Esophagus squamous epithelium (tissue), 4 donors: ENCODE data around the gene CISH.

Experiments
- CTCF ChIP-seq, 6 experiments: fragments of 450-650 bp in 4 of 6; fragments of 200-600 bp in 2 of 6; sonication (generic) in 2 of 6; IDR thresholded peaks; one replicate each; pipeline ENCODE4 v1.5.1; 2016 to 2019; ENCODE audit warnings: antibody characterized with exemption in 6 of 6, mild to moderate bottlenecking in 4 of 6, moderate library complexity in 4 of 6
- POLR2A ChIP-seq, 4 donors: fragments of 450-650 bp; IDR thresholded peaks; one replicate each; pipeline ENCODE4 v1.6.1; 2017; ENCODE audit warnings: antibody characterized with exemption in 4 of 4, mild to moderate bottlenecking in 4 of 4, moderate library complexity in 3 of 4

GRCh38 chr3:50571486-50571885, 40.1 kb downstream of the CISH start:
- TF ChIP-seq CTCF (IDR thresholded peaks at IDR 0.05) = no peak
- no peak for TF ChIP-seq POLR2A (IDR thresholded peaks at IDR 0.05)
